Mammary epithelial cell (primary cell): ENCODE measurements around the gene ANKRD39.

Experiments
- CTCF ChIP-seq, 2 donors: IDR thresholded peaks in 1 of 2; conservative IDR thresholded peaks in 1 of 2; 2 replicates each; pipeline ENCODE4 v1.5.1; 2011 to 2012; ENCODE audit warnings: inconsistent platforms in 2 of 2, low read length in 2 of 2, mild to moderate bottlenecking in 2 of 2, control low read depth in 1 of 2, low read depth in 1 of 2; ENCODE audit not compliant: insufficient read depth in 1 of 2; ENCODE audit errors: extremely low read depth in 1 of 2
- EZH2 ChIP-seq: IDR thresholded peaks from 2 replicates; pipeline ENCODE4 v1.6.1; 2012; ENCODE audit warnings: low read length, inconsistent platforms, borderline replicate concordance

- TF ChIP-seq CTCF (conservative IDR thresholded peaks at IDR 0.05 in 1 of 2, IDR thresholded peaks at IDR 0.05 in 1 of 2; ENCODE audit: extremely low read depth in 1 of 2, insufficient read depth in 1 of 2, low read depth in 1 of 2, low read length in 2 of 2) (no peak), EZH2 (no peak)
These were observed 27.7 kb downstream of the ANKRD39 start for GRCh38 chr2:96830044-96830562.
